Upper lobe of left lung (tissue), 4 donors: ENCODE measurements around the gene PLAC9.

Experiments
- EP300 ChIP-seq, 4 donors: sonication (generic); formaldehyde crosslinking; IDR thresholded peaks; one replicate each; pipeline ENCODE4 v1.5.1; 2017; ENCODE audit warnings: antibody characterized with exemption in 4 of 4, control low read depth in 2 of 4
- POLR2A ChIP-seq, 4 donors: fragments of 450-650 bp; IDR thresholded peaks; one replicate each; pipeline ENCODE4 v1.5.1; 2016 to 2017; ENCODE audit warnings: antibody characterized with exemption in 4 of 4, mild to moderate bottlenecking in 2 of 4
- POLR2AphosphoS5 ChIP-seq, 2 donors: sonication (generic); formaldehyde crosslinking; IDR thresholded peaks; one replicate each; pipeline ENCODE4 v1.5.1; 2017; ENCODE audit warnings: antibody characterized with exemption in 2 of 2
- TF ChIP-seq, protein P1 (sequence below), 6 experiments: fragments of 450-650 bp in 4 of 6; fragments of 200-600 bp in 2 of 6; sonication (generic) in 2 of 6; IDR thresholded peaks; one replicate each; pipeline ENCODE4 v1.5.1; 2016 to 2019; ENCODE audit warnings: antibody characterized with exemption in 6 of 6

DNA sequence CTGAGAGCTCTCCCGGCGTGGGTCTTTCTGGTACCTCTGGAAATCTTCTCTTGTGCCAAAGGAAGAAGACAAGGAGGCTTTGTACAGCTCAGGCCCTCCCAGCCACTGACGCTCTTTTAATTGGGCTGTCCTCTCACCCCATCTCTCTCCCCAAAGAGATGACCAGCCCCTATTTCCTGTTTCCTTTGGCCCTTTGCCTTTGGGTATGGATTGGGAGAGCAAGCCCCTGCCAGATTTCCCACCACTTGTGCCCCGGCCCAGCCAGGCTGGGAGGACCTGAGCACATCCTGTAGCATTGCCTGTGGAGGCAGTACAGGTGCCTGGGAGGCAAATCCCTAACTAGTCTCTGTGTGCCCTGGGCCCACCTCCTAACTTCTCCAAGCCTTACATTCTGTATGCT lies 5.7 kb upstream of the PLAC9 start:
- TF ChIP-seq, protein P1, sequence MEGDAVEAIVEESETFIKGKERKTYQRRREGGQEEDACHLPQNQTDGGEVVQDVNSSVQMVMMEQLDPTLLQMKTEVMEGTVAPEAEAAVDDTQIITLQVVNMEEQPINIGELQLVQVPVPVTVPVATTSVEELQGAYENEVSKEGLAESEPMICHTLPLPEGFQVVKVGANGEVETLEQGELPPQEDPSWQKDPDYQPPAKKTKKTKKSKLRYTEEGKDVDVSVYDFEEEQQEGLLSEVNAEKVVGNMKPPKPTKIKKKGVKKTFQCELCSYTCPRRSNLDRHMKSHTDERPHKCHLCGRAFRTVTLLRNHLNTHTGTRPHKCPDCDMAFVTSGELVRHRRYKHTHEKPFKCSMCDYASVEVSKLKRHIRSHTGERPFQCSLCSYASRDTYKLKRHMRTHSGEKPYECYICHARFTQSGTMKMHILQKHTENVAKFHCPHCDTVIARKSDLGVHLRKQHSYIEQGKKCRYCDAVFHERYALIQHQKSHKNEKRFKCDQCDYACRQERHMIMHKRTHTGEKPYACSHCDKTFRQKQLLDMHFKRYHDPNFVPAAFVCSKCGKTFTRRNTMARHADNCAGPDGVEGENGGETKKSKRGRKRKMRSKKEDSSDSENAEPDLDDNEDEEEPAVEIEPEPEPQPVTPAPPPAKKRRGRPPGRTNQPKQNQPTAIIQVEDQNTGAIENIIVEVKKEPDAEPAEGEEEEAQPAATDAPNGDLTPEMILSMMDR (IDR thresholded peaks at IDR 0.05) = no peak
- TF ChIP-seq EP300 (IDR thresholded peaks at IDR 0.05) (no peak), POLR2A (IDR thresholded peaks at IDR 0.05) (no peak), POLR2AphosphoS5 (IDR thresholded peaks at IDR 0.05) (no peak)
